Fibroblast of pulmonary artery (primary cell): Measurements from ENCODE around the gene PSG4.
"Not testable (repeated sequence)": the region's sequence is repeated elsewhere in the genome, so short reads cannot be mapped to it uniquely, and the experiment has no call there.

Experiments
- DNase-seq: peaks from one replicate; pipeline ENCODE4 v3.0.0-alpha.2; 2010; ENCODE audit warnings: low read depth
- H3K4me3 ChIP-seq: replicated peaks from 2 replicates; pipeline ENCODE4 v1.5.1; 2011; ENCODE audit warnings: low read depth, mild to moderate bottlenecking, control low read depth, low read length, moderate library complexity
- TF ChIP-seq, protein P1 (sequence below): IDR thresholded peaks from 2 replicates; pipeline ENCODE4 v1.5.1; 2011; ENCODE audit warnings: mild to moderate bottlenecking, control low read depth, low read length, inconsistent platforms; ENCODE audit errors: missing control alignments

PSG4 gene

DNA sequence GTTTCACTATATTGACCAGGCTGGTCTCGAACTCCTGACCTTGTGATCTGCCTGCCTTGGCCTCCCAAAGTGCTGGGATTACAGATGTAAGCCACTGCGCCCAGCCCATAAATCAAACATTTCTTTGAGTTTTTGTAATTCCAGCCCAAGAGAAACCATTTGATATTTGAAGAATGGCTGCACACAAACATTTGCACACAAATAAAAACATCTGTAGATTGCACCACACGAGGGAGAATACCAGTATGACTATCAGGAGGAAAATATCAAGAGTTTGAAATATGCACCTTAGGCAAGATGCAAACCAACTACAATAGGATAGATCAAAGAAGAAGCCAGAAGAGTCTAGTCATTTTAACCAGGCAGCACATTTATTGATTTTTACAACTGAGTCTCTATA is 39.5 kb downstream of the PSG4 start:
- H3K4me3 ChIP-seq, DNase-seq: not testable (repeated sequence)

GRCh38 chr19:43163135-43163534 is 42.3 kb downstream of the PSG4 start:
- H3K4me3 ChIP-seq = not testable (repeated sequence)

DNA sequence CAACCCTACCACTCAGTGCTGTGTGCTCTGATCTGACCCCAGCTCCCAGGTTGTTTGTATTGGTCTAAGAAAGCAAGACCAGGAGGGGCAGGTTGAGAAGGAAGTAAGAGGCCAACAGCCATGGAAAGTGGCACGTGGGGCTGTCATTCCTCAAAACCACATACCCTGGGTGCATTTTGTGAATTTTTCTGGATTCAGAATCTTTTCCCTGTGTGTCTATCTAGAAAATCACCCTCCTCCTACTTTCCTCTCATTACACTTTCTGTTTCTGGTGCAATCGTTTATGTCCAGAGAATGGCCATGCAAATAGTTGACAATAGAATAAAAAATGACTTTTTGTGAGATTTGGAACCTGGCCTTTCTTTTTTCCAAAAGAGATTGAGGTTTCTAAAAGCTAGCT is 43.2 kb downstream of the PSG4 start:
- not testable (repeated sequence) for DNase-seq, H3K4me3 ChIP-seq

More at GRCh38 chr19:43163135-43163534, 42.3 kb downstream of the PSG4 start:
- DNase-seq = not testable (repeated sequence)

- TF ChIP-seq, protein P1, sequence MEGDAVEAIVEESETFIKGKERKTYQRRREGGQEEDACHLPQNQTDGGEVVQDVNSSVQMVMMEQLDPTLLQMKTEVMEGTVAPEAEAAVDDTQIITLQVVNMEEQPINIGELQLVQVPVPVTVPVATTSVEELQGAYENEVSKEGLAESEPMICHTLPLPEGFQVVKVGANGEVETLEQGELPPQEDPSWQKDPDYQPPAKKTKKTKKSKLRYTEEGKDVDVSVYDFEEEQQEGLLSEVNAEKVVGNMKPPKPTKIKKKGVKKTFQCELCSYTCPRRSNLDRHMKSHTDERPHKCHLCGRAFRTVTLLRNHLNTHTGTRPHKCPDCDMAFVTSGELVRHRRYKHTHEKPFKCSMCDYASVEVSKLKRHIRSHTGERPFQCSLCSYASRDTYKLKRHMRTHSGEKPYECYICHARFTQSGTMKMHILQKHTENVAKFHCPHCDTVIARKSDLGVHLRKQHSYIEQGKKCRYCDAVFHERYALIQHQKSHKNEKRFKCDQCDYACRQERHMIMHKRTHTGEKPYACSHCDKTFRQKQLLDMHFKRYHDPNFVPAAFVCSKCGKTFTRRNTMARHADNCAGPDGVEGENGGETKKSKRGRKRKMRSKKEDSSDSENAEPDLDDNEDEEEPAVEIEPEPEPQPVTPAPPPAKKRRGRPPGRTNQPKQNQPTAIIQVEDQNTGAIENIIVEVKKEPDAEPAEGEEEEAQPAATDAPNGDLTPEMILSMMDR = no peak
- DNase-seq = peak; percentile 5
- no peak overlapping the region for H3K4me3 ChIP-seq
These were observed 53.2 kb downstream of the PSG4 start for GRCh38 chr19:43152214-43152613.

DNA sequence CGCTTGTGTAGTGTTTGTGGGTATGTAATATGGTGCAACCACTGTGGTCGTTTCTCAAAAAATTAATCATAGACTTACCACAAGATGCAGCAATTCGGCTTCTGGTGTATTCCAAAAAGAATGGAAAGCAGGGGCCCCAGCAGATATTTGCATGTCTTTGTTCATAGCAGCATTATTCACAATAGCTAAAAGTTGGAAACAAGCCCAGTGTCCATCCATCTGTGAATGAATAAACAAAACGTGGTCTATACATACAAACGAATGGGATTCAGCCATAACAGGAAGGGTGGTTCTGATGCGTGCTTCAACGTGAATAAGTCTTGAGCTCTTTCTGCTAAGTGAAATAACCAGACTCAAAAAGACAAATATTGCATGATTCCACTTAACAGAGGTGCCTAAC is 55.6 kb downstream of the PSG4 start:
- H3K4me3 ChIP-seq = not testable (repeated sequence)
- peak; percentile 69 for DNase-seq

GRCh38 chr19:43148233-43148632 is 57.2 kb downstream of the PSG4 start:
- peak; percentile 66 for DNase-seq
- no peak overlapping the region for H3K4me3 ChIP-seq
- TF ChIP-seq, protein P1 = no peak
